IMR-90 (cell line): ENCODE data around the gene NUP88. TPM values are rescaled to one million over a fixed set of nuclear protein-coding genes. Genes with fewer than 3 reads are reported as not detected.

Experiments used
- ATAC-seq: fragments of 200-7000 bp; cut with Tn5 transposase; 2 replicates; pipeline ENCODE4 v1.9.1; 2020; ENCODE audit warnings: low read depth, mild to moderate bottlenecking, moderate library complexity
- BruUV-seq: library from RNA; stranded (reverse); fragments of 400-500 nt; replicated peaks from 2 replicates; lab custom pipeline; 2021; lab: Mats Ljungman, UMichigan
- CTCF ChIA-PET: fragments of 300-600 bp; formaldehyde crosslinking; extraction: SDS; loops from one replicate; lab custom pipeline; 2021; ENCODE audit warnings: antibody characterized with exemption; lab: Yijun Ruan, JAX
- POLR2A ChIA-PET: fragments of 300-600 bp; sonication (Branson Sonifier 250); formaldehyde crosslinking; loops from one replicate; lab custom pipeline; 2022; ENCODE audit warnings: antibody characterized with exemption; ENCODE audit not compliant: unreplicated experiment; lab: Charles Lee
- DNase-seq: peaks from one replicate; pipeline ENCODE4 v3.0.0; 2013
- H2AFZ ChIP-seq: replicated peaks from 2 replicates; pipeline ENCODE3; 2013; ENCODE audit warnings: low read length, mild to moderate bottlenecking; ENCODE audit not compliant: poor library complexity
- H2AK5ac ChIP-seq: 2 replicates; pipeline ENCODE4 v1.6.1; 2013; ENCODE audit warnings: low read depth, low read length, inconsistent platforms
- H2AK9ac ChIP-seq: replicated peaks from 2 replicates; pipeline ENCODE3; 2013; ENCODE audit warnings: mild to moderate bottlenecking, low read depth, low read length, moderate library complexity; ENCODE audit not compliant: poor library complexity
- H2BK120ac ChIP-seq: 2 replicates; pipeline ENCODE4 v1.6.1; 2013; ENCODE audit warnings: low read depth, low read length, inconsistent platforms
- H2BK15ac ChIP-seq: 3 replicates; pipeline ENCODE4 v1.6.1; 2013; ENCODE audit warnings: low read depth, low read length, inconsistent platforms
- H2BK20ac ChIP-seq: 2 replicates; pipeline ENCODE4 v1.6.1; 2013; ENCODE audit warnings: low read depth, mild to moderate bottlenecking, inconsistent platforms, low read length, moderate library complexity
- H2BK5ac ChIP-seq: 2 replicates; pipeline ENCODE4 v1.6.1; 2013; ENCODE audit warnings: mild to moderate bottlenecking, low read depth, low read length, inconsistent platforms; ENCODE audit not compliant: poor library complexity, severe bottlenecking
- H3K14ac ChIP-seq: replicated peaks from 2 replicates; pipeline ENCODE4 v1.6.1; 2013; ENCODE audit warnings: low read depth, low read length, inconsistent platforms
- H3K18ac ChIP-seq: 2 replicates; pipeline ENCODE4 v1.6.1; 2013; ENCODE audit warnings: low read depth, low read length, control low read depth
- H3K23ac ChIP-seq: 2 replicates; pipeline ENCODE4 v1.6.1; 2013; ENCODE audit warnings: low read depth, low read length, inconsistent platforms
- H3K27ac ChIP-seq: 2 replicates; pipeline ENCODE4 v1.5.1; 2013; ENCODE audit warnings: mild to moderate bottlenecking, control low read depth, low read length; ENCODE audit not compliant: insufficient read depth
- H3K27me3 ChIP-seq: 2 replicates; pipeline ENCODE4 v1.6.1; 2013; ENCODE audit warnings: low read length; ENCODE audit not compliant: control insufficient read depth, insufficient read depth
- H3K36me3 ChIP-seq: 2 replicates; pipeline ENCODE4 v1.6.1; 2013; ENCODE audit warnings: low read length, mixed read lengths; ENCODE audit not compliant: control insufficient read depth, insufficient read depth
- H3K4ac ChIP-seq: 2 replicates; pipeline ENCODE4 v1.6.1; 2013; ENCODE audit warnings: low read depth, low read length, inconsistent platforms
- H3K4me1 ChIP-seq: 2 replicates; pipeline ENCODE4 v1.6.1; 2013; ENCODE audit warnings: low read length, mixed read lengths; ENCODE audit not compliant: control insufficient read depth, insufficient read depth
- H3K4me2 ChIP-seq: 2 replicates; pipeline ENCODE4 v1.6.1; 2013; ENCODE audit warnings: low read depth, mild to moderate bottlenecking, control low read depth, low read length, moderate library complexity
- H3K4me3 ChIP-seq: 2 replicates; pipeline ENCODE4 v1.5.1; 2013; ENCODE audit warnings: low read depth, mild to moderate bottlenecking, control low read depth, low read length, moderate library complexity; ENCODE audit not compliant: insufficient read depth
- H3K56ac ChIP-seq: 2 replicates; pipeline ENCODE4 v1.6.1; 2013; ENCODE audit warnings: low read length, inconsistent platforms; ENCODE audit not compliant: insufficient read depth; ENCODE audit errors: extremely low read depth
- H3K79me1 ChIP-seq, 2 experiments: 2 replicates each; pipeline ENCODE4 v1.6.1; 2013; ENCODE audit warnings: low read length in 2 of 2, inconsistent platforms in 1 of 2, low read depth in 1 of 2
- H3K9ac ChIP-seq: 2 replicates; pipeline ENCODE4 v1.6.1; 2013; ENCODE audit warnings: low read depth, low read length, control low read depth
- H3K9me1 ChIP-seq: 2 replicates; pipeline ENCODE4 v1.6.1; 2013; ENCODE audit warnings: low read length, inconsistent platforms; ENCODE audit not compliant: insufficient read depth
- H3K9me3 ChIP-seq: 2 replicates; pipeline ENCODE4 v1.6.1; 2013; ENCODE audit warnings: low read length; ENCODE audit not compliant: control insufficient read depth, insufficient read depth
- H4K20me1 ChIP-seq: 2 replicates; pipeline ENCODE4 v1.6.1; 2013; ENCODE audit warnings: low read length, inconsistent platforms; ENCODE audit not compliant: insufficient read depth
- H4K5ac ChIP-seq: 2 replicates; pipeline ENCODE4 v1.6.1; 2013; ENCODE audit warnings: mild to moderate bottlenecking, low read depth, low read length, control low read depth
- H4K8ac ChIP-seq, 2 experiments: 2 replicates each; pipeline ENCODE4 v1.6.1; 2013; ENCODE audit warnings: low read depth in 2 of 2, low read length in 2 of 2, control low read depth in 1 of 2, inconsistent platforms in 1 of 2
- H4K91ac ChIP-seq: 2 replicates; pipeline ENCODE4 v1.6.1; 2013; ENCODE audit warnings: low read depth, low read length, inconsistent platforms; ENCODE audit not compliant: insufficient read depth
- BHLHE40 ChIP-seq: fragments of 150-350 bp; IDR thresholded peaks from 2 replicates; pipeline ENCODE4 v1.6.1; 2016; ENCODE audit warnings: mild to moderate bottlenecking, low read depth, low read length
- CEBPB ChIP-seq: IDR thresholded peaks from 2 replicates; pipeline ENCODE4 v1.6.1; 2012; ENCODE audit warnings: low read depth, low read length, improper control_type of control experiment
- MAFK ChIP-seq: IDR thresholded peaks from 2 replicates; pipeline ENCODE4 v1.6.1; 2012; ENCODE audit warnings: low read depth, low read length, improper control_type of control experiment
- POLR2A ChIP-seq: IDR thresholded peaks from 2 replicates; pipeline ENCODE4 v1.6.1; 2012; ENCODE audit warnings: mild to moderate bottlenecking, low read depth, low read length
- RCOR1 ChIP-seq: IDR thresholded peaks from 2 replicates; pipeline ENCODE4 v1.6.1; 2012; ENCODE audit warnings: mild to moderate bottlenecking, low read length, improper control_type of control experiment; ENCODE audit not compliant: insufficient replicate concordance
- RFX5 ChIP-seq: IDR thresholded peaks from 2 replicates; pipeline ENCODE4 v1.8.0; 2012; ENCODE audit warnings: low read depth, mild to moderate bottlenecking, low read length, moderate library complexity
- SMC3 ChIP-seq: fragments of 150-350 bp; IDR thresholded peaks from 2 replicates; pipeline ENCODE4 v1.6.1; 2016; ENCODE audit warnings: low read depth, mild to moderate bottlenecking, antibody characterized with exemption, low read length, moderate library complexity
- WGBS, 2 experiments: methylation state at CpG; one replicate each; pipeline versions ENCODE4 v1.1.5 to v1.1.7; 2013; ENCODE audit warnings: missing lambda C conversion rate in 2 of 2; ENCODE audit not compliant: insufficient read length in 1 of 2; ENCODE audit errors: extremely low coverage in 2 of 2; 5-methylcytosine and 5-hydroxymethylcytosine counted together
- dilution Hi-C: fragments of 300-500 bp; cut with HindIII; formaldehyde crosslinking; loops from one replicate; pipeline ENCODE4 v1.14.3; 2018; ENCODE audit warnings: low sequenced_read_pairs; ENCODE audit not compliant: unreplicated experiment
- in situ Hi-C: fragments of 300-500 bp; cut with MboI; formaldehyde crosslinking; loops from 3 replicates; pipeline ENCODE4 v1.14.3; 2019; ENCODE audit warnings: low sequenced_read_pairs, inconsistent platforms, mixed read lengths
- intact Hi-C: fragments of 100-400 bp; cut with micrococcal nuclease; formaldehyde crosslinking; loops from 2 replicates; pipeline ENCODE4 v1.10.0; 2022
- polyA plus RNA-seq, 3 experiments: library from polyadenylated mRNA; depleted of rRNA; stranded (reverse); fragments of >200 nt; gene quantifications; 2 replicates each; pipeline ENCODE4 v1.2.3, GENCODE V29; 2012; ENCODE audit warnings: low replicate concordance in 1 of 3
- total RNA-seq: library from RNA; depleted of rRNA; stranded (reverse); fragments of >200 nt; gene quantifications from 2 replicates; pipeline ENCODE4 v1.2.3, GENCODE V29; 2012

NUP88 gene
- total and polyA plus RNA-seq, 2 of the 4 experiments (the other 2 are of a cell fraction) = 57.0 to 83.7 TPM

GRCh38 chr17:5379351-5380107 lies 39.9 kb downstream of the NUP88 start (continued):
- TF ChIP-seq RFX5 = no peak

GRCh38 chr17:5378566-5379207 lies 40.8 kb downstream of the NUP88 start:
- Histone ChIP-seq H3K9me1 (peaks cover 8% of the 10 kb centered on the region; the same call in 1 of the 2 replicates), H3K56ac (no peak overlapping the region), H3K4ac (no peak overlapping the region), H2AFZ (no peak overlapping the region), H3K27ac (no peak overlapping the region), H4K91ac (no peak overlapping the region), H2BK15ac (no peak overlapping the region), H4K5ac (0 out of 2 replicates have a peak overlapping the region, but pooled peaks have one; percentile 11), H2AK5ac (no peak overlapping the region), H2BK20ac (no peak overlapping the region), H2BK120ac (no peak overlapping the region), H2BK5ac (no peak overlapping the region), H4K20me1 (no peaks in the 10 kb centered on the region), H3K23ac (no peak overlapping the region), H3K4me1 (no peaks in the 10 kb centered on the region), H3K4me2 (no peak overlapping the region), H3K79me1 (peaks cover 2 to 3% of the 10 kb centered on the region in 2 experiments; a peak in 2 of 4 replicates), H3K9me3 (no peaks in the 10 kb centered on the region), H3K9ac (no peak overlapping the region), H3K36me3 (peaks cover 56% of the 10 kb centered on the region), H3K4me3 (no peak overlapping the region), H3K27me3 (no peaks in the 10 kb centered on the region), H3K18ac (no peak overlapping the region), H2AK9ac (no peak overlapping the region), H4K8ac (no peak overlapping the region), H3K14ac (no peak overlapping the region)
- CTCF ChIA-PET = no interaction called here
- dilution Hi-C loops = no loop called here
- DNase-seq (no peak), ATAC-seq (no peak)
- in situ Hi-C loops = loop anchor here (10.0 kb wide), 1 partner anchor 64 kb away; no protein-coding TSS in a partner anchor
- BruUV-seq = no TSS peak
- POLR2A ChIA-PET = no interaction called here
- TF ChIP-seq SMC3 = no peak
- no peak for TF ChIP-seq POLR2A
- TF ChIP-seq CEBPB = no peak
- no peak for TF ChIP-seq RCOR1
- no peak for TF ChIP-seq BHLHE40
- no peak for TF ChIP-seq MAFK
- intact Hi-C loops = no loop called here
- 92% methylated on average over 3 of the region's 3 CpGs; no CpG with 5 or more reads in 1 of the 2 experiments for WGBS, 2 experiments
